GM13977 (cell line): ENCODE results near the gene MPDU1.

Experiments
- DNase-seq: peaks from one replicate; pipeline ENCODE4 v3.0.0; 2012; ENCODE audit warnings: low spot score
- CTCF ChIP-seq: IDR thresholded peaks from 2 replicates; pipeline ENCODE4 v1.5.1; 2012; ENCODE audit warnings: mild to moderate bottlenecking, control low read depth; ENCODE audit not compliant: insufficient read depth; ENCODE audit errors: extremely low read depth, missing control alignments
- in situ Hi-C: fragments of 300-500 bp; cut with MboI; formaldehyde crosslinking; loops from one replicate; pipeline ENCODE4 v1.12.0; 2022; ENCODE audit warnings: low sequenced_read_pairs, low pct_unique_long_range_greater_than_20kb, mixed read lengths, inconsistent platforms; ENCODE audit not compliant: unreplicated experiment

The MPDU1 gene

GRCh38 chr17:7556627-7557026, 27.0 kb upstream of the MPDU1 start:
- no peak for TF ChIP-seq CTCF
- no peak for DNase-seq

GRCh38 chr17:7557147-7557764, 26.4 kb upstream of the MPDU1 start:
- TF ChIP-seq CTCF, result no peak
- no peak for DNase-seq
- in situ Hi-C loops, result loop anchor here (5.0 to 25.0 kb wide), 2 partner anchors 40 to 195 kb away; partner anchors contain the start of genes KCTD11 and TMEM95

More at GRCh38 chr17:7556627-7557026, 27.0 kb upstream of the MPDU1 start:
- in situ Hi-C loops, result loop anchor here (5.0 to 25.0 kb wide), 2 partner anchors 39 to 194 kb away; partner anchors contain the start of genes KCTD11 and TMEM95

GRCh38 chr17:7557775-7558543, 25.7 kb upstream of the MPDU1 start:
- DNase-seq, result peak; percentile 65
- in situ Hi-C loops, result loop anchor here (5.0 to 25.0 kb wide), 2 partner anchors 41 to 196 kb away; partner anchors contain the start of genes KCTD11 and TMEM95
- no peak for TF ChIP-seq CTCF

- in situ Hi-C loops, result loop anchor here (5.0 to 25.0 kb wide), 2 partner anchors 41 to 196 kb away; partner anchors contain the start of genes KCTD11 and TMEM95
- no peak for TF ChIP-seq CTCF
- DNase-seq, result no peak
Observed at GRCh38 chr17:7558544-7559319, 24.9 kb upstream of the MPDU1 start, which contains the start of gene TNFSF13. Gene TNFSF13 (plus strand): TSS chr17:7558750. CDS start chr17:7559040, 290 bp downstream.

GRCh38 chr17:7559320-7560171, 24.1 kb upstream of the MPDU1 start:
- in situ Hi-C loops, result loop anchor here (5.0 to 25.0 kb wide), 2 partner anchors 42 to 197 kb away; partner anchors contain the start of genes KCTD11 and TMEM95
- no peak for DNase-seq
- TF ChIP-seq CTCF, result no peak
